GM19397 (cell line): ENCODE results near the gene RIC1.

Experiments used
- ATAC-seq: cut with Tn5 transposase; IDR thresholded peaks from one replicate; pipeline ENCODE4 v1.9.1; 2021; ENCODE audit warnings: mild to moderate bottlenecking, moderate library complexity; ENCODE audit not compliant: unreplicated experiment

Gene RIC1

DNA sequence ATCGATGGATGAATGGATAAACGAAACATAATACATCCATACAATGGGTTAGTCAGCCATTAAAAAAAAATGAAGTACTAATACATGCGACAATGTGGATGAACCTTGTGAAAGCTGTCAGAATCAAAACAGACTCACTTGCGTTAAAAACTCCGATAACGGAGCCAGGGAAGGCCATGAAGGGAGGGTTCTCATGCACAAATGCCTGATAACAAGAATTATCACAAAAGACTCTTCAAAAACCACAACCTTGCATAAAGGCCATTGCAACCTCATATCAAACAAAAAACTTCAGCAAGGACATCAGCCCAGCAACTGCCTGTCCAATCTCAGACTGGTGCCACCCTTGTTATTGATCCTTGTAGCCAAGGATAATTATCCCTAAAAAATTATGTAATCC lies 190.3 kb downstream of the RIC1 start:
- no peak for ATAC-seq

GRCh38 chr9:5820425-5820824 lies 191.5 kb downstream of the RIC1 start:
- ATAC-seq, result no peak

GRCh38 chr9:5825223-5825622 lies 196.3 kb downstream of the RIC1 start:
- ATAC-seq, result no peak
